ENCODE data around the gene YY1. TPM values are rescaled to one million over a fixed set of nuclear protein-coding genes. Genes with fewer than 3 reads are reported as not detected.
A peak's percentile ranks its signal among the peaks of the same experiment; 100 is the strongest.
"Not testable (repeated sequence)": the region's sequence is repeated elsewhere in the genome, so short reads cannot be mapped to it uniquely, and the experiment has no call there.

Gene YY1
- total RNA-seq, 1 donor from 2014 or later: 58.9 TPM

- Mint-ChIP-seq H3K36me3 (peaks cover 18% of the 10 kb centered on the region), H3K27me3 (ENCODE audit: insufficient read depth, low read depth) (peaks cover 2% of the 10 kb centered on the region), H3K9me3 (peaks cover 2% of the 10 kb centered on the region), H3K4me1 (peaks cover 7% of the 10 kb centered on the region), H3K4me3 (no peak overlapping the region), H3K27ac (no peak overlapping the region)
- Histone ChIP-seq H3K79me2 (ENCODE audit: low read depth) (no peaks in the 10 kb centered on the region), H4K20me1 (ENCODE audit: low read depth) (no peaks in the 10 kb centered on the region), H3K9ac (no peak overlapping the region), H2AFZ (replicated peaks) (no peak overlapping the region), H3K4me3 (no peak overlapping the region), H3K36me3 (no peaks in the 10 kb centered on the region), H3F3A (ENCODE audit: low read depth) (no peaks in the 10 kb centered on the region), H3K4me1 (no peaks in the 10 kb centered on the region), H3K9me3 (ENCODE audit: low read depth) (no peaks in the 10 kb centered on the region), H3K27ac (no peak overlapping the region), H3K27me3 (no peaks in the 10 kb centered on the region), H3K4me2 (no peak overlapping the region)
- TF ChIP-seq CTCF (IDR thresholded peaks at IDR 0.05): no peak
- no peak for TF ChIP-seq EZH2 (IDR thresholded peaks at IDR 0.05)
- TF ChIP-seq EZH2phosphoT487 (IDR thresholded peaks at IDR 0.05): no peak
- no peak for DNase-seq (ENCODE audit: low spot score)
These were observed 36.2 kb upstream of the YY1 start for GRCh38 chr14:100202712-100203111.

DNA sequence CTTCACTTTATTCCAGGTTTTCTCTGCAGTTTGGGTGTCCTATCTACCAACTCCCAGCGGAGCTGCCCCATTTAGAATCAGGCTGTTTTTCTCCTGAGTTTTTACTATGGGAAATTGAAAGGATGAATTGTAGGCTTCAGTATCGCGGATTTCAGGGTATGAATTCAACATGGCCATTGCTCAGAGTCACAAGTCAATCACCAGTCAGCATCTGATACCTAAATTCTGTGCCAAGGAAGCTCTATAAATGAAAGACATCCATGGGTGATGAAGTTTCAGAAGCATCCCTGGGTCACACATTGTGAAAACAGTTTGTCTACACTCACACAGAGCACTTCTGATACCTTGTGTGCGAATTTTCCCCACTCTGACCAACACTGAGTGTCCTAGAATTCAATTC is 35.8 kb upstream of the YY1 start:
- H3K4me1 Mint-ChIP-seq: peaks cover 7% of the 10 kb centered on the region
- no peak overlapping the region for H3K27ac Mint-ChIP-seq
- DNase-seq (ENCODE audit: low spot score): no peak
- H3K9ac ChIP-seq: no peak overlapping the region
- no peak overlapping the region for H3K4me3 ChIP-seq
- no peaks in the 10 kb centered on the region for H3K27me3 ChIP-seq
- H3K27me3 Mint-ChIP-seq (ENCODE audit: insufficient read depth, low read depth): peaks cover 2% of the 10 kb centered on the region
- peaks cover 2% of the 10 kb centered on the region for H3K9me3 Mint-ChIP-seq
- no peak for TF ChIP-seq CTCF (IDR thresholded peaks at IDR 0.05)
- TF ChIP-seq EZH2phosphoT487 (IDR thresholded peaks at IDR 0.05): no peak
- no peak for TF ChIP-seq EZH2 (IDR thresholded peaks at IDR 0.05)
- no peak overlapping the region for H3K4me2 ChIP-seq
- H3K9me3 ChIP-seq (ENCODE audit: low read depth): no peaks in the 10 kb centered on the region
- H3K4me1 ChIP-seq: no peaks in the 10 kb centered on the region
- no peaks in the 10 kb centered on the region for H3K36me3 ChIP-seq
- no peak overlapping the region for H3K4me3 Mint-ChIP-seq
- H3F3A ChIP-seq (ENCODE audit: low read depth): no peaks in the 10 kb centered on the region
- H3K27ac ChIP-seq: no peak overlapping the region
- no peak overlapping the region for H2AFZ ChIP-seq (replicated peaks)
- peaks cover 19% of the 10 kb centered on the region for H3K36me3 Mint-ChIP-seq
- H4K20me1 ChIP-seq (ENCODE audit: low read depth): no peaks in the 10 kb centered on the region
- H3K79me2 ChIP-seq (ENCODE audit: low read depth): no peaks in the 10 kb centered on the region

DNA sequence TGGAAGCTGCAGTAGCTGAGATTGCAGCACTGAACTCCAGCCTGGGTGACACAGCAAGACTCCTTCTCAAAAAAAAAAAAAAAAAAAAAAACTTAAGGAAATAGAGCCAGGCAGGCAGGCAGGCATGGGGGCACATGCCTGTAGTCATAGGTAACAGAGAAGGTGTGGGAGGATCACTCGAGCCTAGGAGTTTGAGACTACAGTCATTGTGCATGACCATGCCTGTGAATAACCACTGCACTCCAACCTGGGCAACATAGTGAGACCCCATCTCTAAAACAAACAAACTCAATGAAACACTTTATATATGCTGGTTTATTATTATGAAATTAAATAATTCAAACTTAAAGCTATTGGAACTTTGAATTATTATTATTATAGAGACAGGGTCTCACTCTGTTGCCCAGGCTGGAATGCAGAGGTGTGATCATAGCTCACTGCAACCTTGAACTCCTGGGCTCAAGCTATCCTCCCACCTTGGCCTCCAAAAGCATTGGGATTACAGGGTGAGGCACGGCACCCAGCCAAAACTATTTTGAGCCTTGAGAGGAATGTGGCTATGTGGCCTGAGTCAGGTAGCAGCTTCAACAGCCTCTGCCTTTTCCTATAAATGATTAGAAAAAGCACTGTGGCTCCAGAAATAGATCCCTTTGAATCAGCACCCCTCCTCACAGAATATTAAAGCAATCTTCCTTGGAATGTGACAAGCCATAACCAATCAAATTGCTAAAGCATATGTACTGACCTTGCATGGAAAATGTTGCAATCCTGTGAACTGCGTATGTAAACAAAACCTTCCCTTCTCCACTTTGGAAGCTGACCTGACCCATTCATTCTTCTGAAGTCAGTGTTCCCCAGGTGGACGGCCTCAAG is 34.7 kb upstream of the YY1 start:
- Histone ChIP-seq H3K9me3 (ENCODE audit: low read depth) (no peaks in the 10 kb centered on the region), H3F3A (ENCODE audit: low read depth) (no peaks in the 10 kb centered on the region), H3K27ac (no peak overlapping the region), H3K4me3 (no peak overlapping the region), H3K4me2 (no peak overlapping the region), H3K4me1 (no peaks in the 10 kb centered on the region), H3K36me3 (no peaks in the 10 kb centered on the region), H3K9ac (no peak overlapping the region), H2AFZ (replicated peaks) (no peak overlapping the region), H4K20me1 (ENCODE audit: low read depth) (no peaks in the 10 kb centered on the region), H3K27me3 (no peaks in the 10 kb centered on the region), H3K79me2 (ENCODE audit: low read depth) (no peaks in the 10 kb centered on the region)
- no peak for DNase-seq (ENCODE audit: low spot score)
- Mint-ChIP-seq H3K4me1 (peaks cover 7% of the 10 kb centered on the region), H3K4me3 (no peak overlapping the region), H3K27me3 (ENCODE audit: insufficient read depth, low read depth) (peaks cover 2% of the 10 kb centered on the region), H3K27ac (no peak overlapping the region), H3K9me3 (peaks cover 2% of the 10 kb centered on the region), H3K36me3 (peaks cover 19% of the 10 kb centered on the region)
- no peak for TF ChIP-seq EZH2phosphoT487 (IDR thresholded peaks at IDR 0.05)
- TF ChIP-seq CTCF (IDR thresholded peaks at IDR 0.05): no peak

- H3K27ac Mint-ChIP-seq; H4K20me1 ChIP-seq (ENCODE audit: low read depth); DNase-seq (ENCODE audit: low spot score); H3K27me3 Mint-ChIP-seq (ENCODE audit: insufficient read depth, low read depth); H3K36me3 ChIP-seq; H3K4me2 ChIP-seq; H3K4me1 Mint-ChIP-seq; H3K9ac ChIP-seq; H3F3A ChIP-seq (ENCODE audit: low read depth); H2AFZ ChIP-seq (replicated peaks); H3K4me3 ChIP-seq; H3K4me1 ChIP-seq; H3K9me3 ChIP-seq (ENCODE audit: low read depth); H3K9me3 Mint-ChIP-seq; H3K4me3 Mint-ChIP-seq; H3K27me3 ChIP-seq; H3K79me2 ChIP-seq (ENCODE audit: low read depth); H3K27ac ChIP-seq: not testable (repeated sequence)
- peaks cover 19% of the 10 kb centered on the region for H3K36me3 Mint-ChIP-seq
These were observed 34.1 kb upstream of the YY1 start for GRCh38 chr14:100204835-100205167.

- H3K9ac ChIP-seq; H3K4me1 ChIP-seq; H3K9me3 ChIP-seq (ENCODE audit: low read depth); H3K4me2 ChIP-seq; H3K4me3 ChIP-seq; H3K27me3 Mint-ChIP-seq (ENCODE audit: insufficient read depth, low read depth); DNase-seq (ENCODE audit: low spot score); H4K20me1 ChIP-seq (ENCODE audit: low read depth); H2AFZ ChIP-seq (replicated peaks); H3K27me3 ChIP-seq; H3F3A ChIP-seq (ENCODE audit: low read depth); H3K79me2 ChIP-seq (ENCODE audit: low read depth); H3K9me3 Mint-ChIP-seq; H3K4me1 Mint-ChIP-seq; H3K36me3 ChIP-seq; H3K27ac ChIP-seq: not testable (repeated sequence)
- peaks cover 19% of the 10 kb centered on the region for H3K36me3 Mint-ChIP-seq
- peak overlapping the region; percentile 17 for H3K4me3 Mint-ChIP-seq
- peak overlapping the region; percentile 5 for H3K27ac Mint-ChIP-seq
These were observed 31.4 kb upstream of the YY1 start for GRCh38 chr14:100207588-100207987.

- DNase-seq (ENCODE audit: low spot score); H3K4me2 ChIP-seq; H3K27me3 ChIP-seq; H3K4me3 Mint-ChIP-seq; H3F3A ChIP-seq (ENCODE audit: low read depth); H3K9me3 ChIP-seq (ENCODE audit: low read depth); H3K4me1 Mint-ChIP-seq; H3K4me3 ChIP-seq; H3K27ac Mint-ChIP-seq; H3K9ac ChIP-seq; H3K27me3 Mint-ChIP-seq (ENCODE audit: insufficient read depth, low read depth); H3K36me3 ChIP-seq; H3K27ac ChIP-seq; H3K4me1 ChIP-seq; H3K9me3 Mint-ChIP-seq; H4K20me1 ChIP-seq (ENCODE audit: low read depth); H2AFZ ChIP-seq (replicated peaks): not testable (repeated sequence)
- H3K36me3 Mint-ChIP-seq: peaks cover 18% of the 10 kb centered on the region
- peaks cover 11% of the 10 kb centered on the region for H3K79me2 ChIP-seq (ENCODE audit: low read depth)
These were observed 30.8 kb upstream of the YY1 start for GRCh38 chr14:100208136-100208535.

Data from neural progenitor cell (in vitro differentiated cells).